Stimulated activated naive CD8-positive, alpha-beta T cell treated with anti-CD3 and anti-CD28 coated beads, Interleukin-15, Interleukin-2, amounts not matched to agents 100 ng/mL and 50 ng/mL, for 24 hours (primary cell): ENCODE results near the gene SLC34A1.
"Not testable (repeated sequence)": the region's sequence is repeated elsewhere in the genome, so short reads cannot be mapped to it uniquely, and the experiment has no call there.

Source experiments
- H3K27ac Mint-ChIP-seq: one replicate; pipeline ENCODE4 v1.8.0; 2021; ENCODE audit warnings: mild to moderate bottlenecking, mixed read lengths
- H3K27me3 Mint-ChIP-seq: one replicate; pipeline ENCODE4 v1.8.0; 2021; ENCODE audit warnings: mixed read lengths
- H3K36me3 Mint-ChIP-seq: one replicate; pipeline ENCODE4 v1.8.0; 2021; ENCODE audit warnings: low read depth, mixed read lengths
- H3K4me1 Mint-ChIP-seq: one replicate; pipeline ENCODE4 v1.8.0; 2021; ENCODE audit warnings: low read depth, mixed read lengths
- H3K4me3 Mint-ChIP-seq: one replicate; pipeline ENCODE4 v1.8.0; 2021; ENCODE audit warnings: mild to moderate bottlenecking, mixed read lengths
- H3K9me3 Mint-ChIP-seq: one replicate; pipeline ENCODE4 v1.8.0; 2021; ENCODE audit warnings: mixed read lengths

Gene SLC34A1

GRCh38 chr5:177399997-177400868, 16.0 kb downstream of the SLC34A1 start, which contains the start of gene PFN3:
Gene PFN3, minus strand, starts transcription at chr5:177400661. Its CDS starts 85 bp downstream, at chr5:177400576.
- H3K4me1 Mint-ChIP-seq: peaks cover 23% of the 10 kb centered on the region
- H3K4me3 Mint-ChIP-seq: no peak within 1 kb of the TSS
- no peaks in the 10 kb centered on the region for H3K9me3 Mint-ChIP-seq
- no peaks in the 10 kb centered on the region for H3K36me3 Mint-ChIP-seq
- no peak within 1 kb of the TSS for H3K27ac Mint-ChIP-seq
- H3K27me3 Mint-ChIP-seq: peaks cover 27% of the 10 kb centered on the region

- peak overlapping the region; percentile 74 for H3K4me3 Mint-ChIP-seq
- peaks cover 37% of the 10 kb centered on the region for H3K4me1 Mint-ChIP-seq
- H3K27ac Mint-ChIP-seq: no peak overlapping the region
- H3K36me3 Mint-ChIP-seq: no peaks in the 10 kb centered on the region
- H3K27me3 Mint-ChIP-seq: peaks cover 27% of the 10 kb centered on the region
- no peaks in the 10 kb centered on the region for H3K9me3 Mint-ChIP-seq
These were observed 18.2 kb downstream of the SLC34A1 start for GRCh38 chr5:177402271-177403043.

GRCh38 chr5:177403102-177403791, 19.0 kb downstream of the SLC34A1 start:
- Mint-ChIP-seq H3K36me3 (no peaks in the 10 kb centered on the region), H3K27me3 (peaks cover 27% of the 10 kb centered on the region), H3K4me1 (peaks cover 37% of the 10 kb centered on the region), H3K27ac (peak overlapping the region; percentile 21), H3K4me3 (peak overlapping the region; percentile 74), H3K9me3 (no peaks in the 10 kb centered on the region)

GRCh38 chr5:177403792-177404640, 19.8 kb downstream of the SLC34A1 start:
- H3K4me3 Mint-ChIP-seq: peak overlapping the region; percentile 74
- peaks cover 27% of the 10 kb centered on the region for H3K27me3 Mint-ChIP-seq
- peak overlapping the region; percentile 21 for H3K27ac Mint-ChIP-seq
- H3K9me3 Mint-ChIP-seq: no peaks in the 10 kb centered on the region
- no peaks in the 10 kb centered on the region for H3K36me3 Mint-ChIP-seq
- peaks cover 37% of the 10 kb centered on the region for H3K4me1 Mint-ChIP-seq

GRCh38 chr5:177404641-177405179, 20.5 kb downstream of the SLC34A1 start:
- H3K27me3 Mint-ChIP-seq: peaks cover 27% of the 10 kb centered on the region
- H3K27ac Mint-ChIP-seq: no peak overlapping the region
- H3K4me3 Mint-ChIP-seq: peak overlapping the region; percentile 51
- H3K9me3 Mint-ChIP-seq: no peaks in the 10 kb centered on the region
- peaks cover 37% of the 10 kb centered on the region for H3K4me1 Mint-ChIP-seq
- H3K36me3 Mint-ChIP-seq: no peaks in the 10 kb centered on the region

- H3K27me3 Mint-ChIP-seq: peaks cover 27% of the 10 kb centered on the region
- peaks cover 37% of the 10 kb centered on the region for H3K4me1 Mint-ChIP-seq
- H3K27ac Mint-ChIP-seq: no peak overlapping the region
- no peaks in the 10 kb centered on the region for H3K36me3 Mint-ChIP-seq
- H3K9me3 Mint-ChIP-seq: no peaks in the 10 kb centered on the region
- no peak overlapping the region for H3K4me3 Mint-ChIP-seq
These were observed 21.1 kb downstream of the SLC34A1 start for GRCh38 chr5:177405312-177405711.

GRCh38 chr5:177405805-177406204, 21.6 kb downstream of the SLC34A1 start:
- H3K36me3 Mint-ChIP-seq: no peaks in the 10 kb centered on the region
- H3K4me3 Mint-ChIP-seq: no peak overlapping the region
- H3K27ac Mint-ChIP-seq: no peak overlapping the region
- peaks cover 42% of the 10 kb centered on the region for H3K4me1 Mint-ChIP-seq
- H3K9me3 Mint-ChIP-seq: no peaks in the 10 kb centered on the region
- H3K27me3 Mint-ChIP-seq: peaks cover 27% of the 10 kb centered on the region

- no peak within 1 kb of the TSS for H3K4me3 Mint-ChIP-seq
- peaks cover 59% of the 10 kb centered on the region for H3K4me1 Mint-ChIP-seq
- no peak within 1 kb of the TSS for H3K27ac Mint-ChIP-seq
- no peaks in the 10 kb centered on the region for H3K27me3 Mint-ChIP-seq
- H3K36me3 Mint-ChIP-seq: no peaks in the 10 kb centered on the region
- H3K9me3 Mint-ChIP-seq: no peaks in the 10 kb centered on the region
These were observed 25.0 kb downstream of the SLC34A1 start, which contains the start of gene F12 for GRCh38 chr5:177409043-177409801. Gene F12, minus strand, starts transcription at chr5:177409564. Its CDS starts 37 bp downstream, at chr5:177409527.

- Mint-ChIP-seq H3K36me3 (no peaks in the 10 kb centered on the region), H3K4me3 (no peak overlapping the region), H3K4me1 (peaks cover 51% of the 10 kb centered on the region), H3K27me3 (no peaks in the 10 kb centered on the region), H3K27ac (no peak overlapping the region), H3K9me3 (no peaks in the 10 kb centered on the region)
These were observed 26.3 kb downstream of the SLC34A1 start for GRCh38 chr5:177410575-177410974.

- peak overlapping the region; percentile 49 for H3K27ac Mint-ChIP-seq
- H3K4me3 Mint-ChIP-seq: peak overlapping the region; percentile 48
These were observed 28.5 kb downstream of the SLC34A1 start for GRCh38 chr5:177412603-177413233.

GRCh38 chr5:177414481-177414880, 30.2 kb downstream of the SLC34A1 start:
- no peak overlapping the region for H3K4me3 Mint-ChIP-seq
- no peak overlapping the region for H3K27ac Mint-ChIP-seq
- peaks cover 43% of the 10 kb centered on the region for H3K4me1 Mint-ChIP-seq
- H3K36me3 Mint-ChIP-seq: no peaks in the 10 kb centered on the region
- no peaks in the 10 kb centered on the region for H3K27me3 Mint-ChIP-seq
- H3K9me3 Mint-ChIP-seq: no peaks in the 10 kb centered on the region

More at GRCh38 chr5:177412603-177413233, 28.5 kb downstream of the SLC34A1 start:
- no peaks in the 10 kb centered on the region for H3K36me3 Mint-ChIP-seq
- H3K4me1 Mint-ChIP-seq: peaks cover 43% of the 10 kb centered on the region
- H3K9me3 Mint-ChIP-seq: no peaks in the 10 kb centered on the region
- no peaks in the 10 kb centered on the region for H3K27me3 Mint-ChIP-seq

GRCh38 chr5:177417081-177417480, 32.8 kb downstream of the SLC34A1 start:
- not testable (repeated sequence) for H3K27me3 Mint-ChIP-seq, H3K4me3 Mint-ChIP-seq, H3K27ac Mint-ChIP-seq, H3K9me3 Mint-ChIP-seq, H3K36me3 Mint-ChIP-seq
- H3K4me1 Mint-ChIP-seq: peaks cover 28% of the 10 kb centered on the region

- no peaks in the 10 kb centered on the region for H3K27me3 Mint-ChIP-seq
- H3K27ac Mint-ChIP-seq: no peak overlapping the region
These were observed 34.8 kb downstream of the SLC34A1 start for GRCh38 chr5:177419046-177419445.

More at GRCh38 chr5:177419046-177419445, 34.8 kb downstream of the SLC34A1 start:
- no peaks in the 10 kb centered on the region for H3K36me3 Mint-ChIP-seq
- H3K4me3 Mint-ChIP-seq: no peak overlapping the region
- peaks cover 9% of the 10 kb centered on the region for H3K4me1 Mint-ChIP-seq
- H3K9me3 Mint-ChIP-seq: no peaks in the 10 kb centered on the region
